NCI-H510A (cell line): ENCODE data around the gene MBTPS2.
"Not testable (repeated sequence)": the region's sequence is repeated elsewhere in the genome, so short reads cannot be mapped to it uniquely, and the experiment has no call there.

ENCODE experiments used
- DNase-seq: peaks from one replicate; lab custom pipeline; 2025; lab: John Stamatoyannopoulos, UW

MBTPS2 gene

GRCh38 chrX:21856504-21856903 lies 17.1 kb downstream of the MBTPS2 start:
- DNase-seq = no peak

- DNase-seq = no peak
Observed at GRCh38 chrX:21863241-21863640, 23.8 kb downstream of the MBTPS2 start.

DNA sequence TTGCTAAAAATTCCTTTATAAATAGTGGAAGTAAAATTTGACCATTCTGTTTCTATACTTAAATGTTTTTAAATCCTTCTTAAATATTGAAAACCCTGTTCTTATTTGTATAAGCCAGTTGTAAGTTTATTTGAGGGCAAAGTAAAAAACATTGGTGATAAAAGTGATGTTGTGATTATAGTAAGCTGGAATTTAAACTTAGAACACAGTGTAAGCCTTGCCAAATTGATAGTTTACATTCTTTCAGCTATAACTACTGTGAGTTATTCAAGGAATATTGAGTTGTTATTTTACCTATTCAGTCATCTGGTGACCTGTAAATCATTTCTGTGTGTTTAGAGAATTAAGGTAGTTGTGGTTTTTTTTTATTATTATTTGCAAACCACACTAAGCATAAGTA lies 26.0 kb downstream of the MBTPS2 start:
- DNase-seq = no peak

GRCh38 chrX:21870494-21870893 lies 31.1 kb downstream of the MBTPS2 start:
- no peak for DNase-seq

- DNase-seq = no peak
Observed at GRCh38 chrX:21873063-21873775, 33.8 kb downstream of the MBTPS2 start.

GRCh38 chrX:21874182-21874581 lies 34.8 kb downstream of the MBTPS2 start:
- DNase-seq = not testable (repeated sequence)

GRCh38 chrX:21875013-21875412 lies 35.6 kb downstream of the MBTPS2 start:
- DNase-seq = no peak

- no peak for DNase-seq
Observed at GRCh38 chrX:21881881-21882574, 42.6 kb downstream of the MBTPS2 start.

DNA sequence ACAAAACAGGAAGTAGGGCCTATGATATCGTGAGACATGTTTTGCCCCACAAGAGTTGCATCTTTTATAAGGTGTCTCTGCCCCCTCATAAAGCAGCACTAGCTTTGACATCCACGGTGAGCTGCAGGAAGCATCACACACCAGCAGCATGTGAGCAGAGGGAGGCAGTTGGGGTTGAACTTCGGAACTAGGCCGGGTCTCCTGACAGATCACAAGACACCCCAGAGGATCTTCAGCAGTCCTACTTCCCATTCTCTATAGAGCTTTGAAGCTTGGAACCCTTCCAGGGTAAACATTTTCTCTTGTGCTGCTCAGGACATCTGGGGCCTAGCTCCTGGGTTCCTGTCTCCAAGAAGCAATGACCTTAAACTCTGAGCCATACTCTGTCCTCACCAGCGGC lies 43.8 kb downstream of the MBTPS2 start:
- DNase-seq = no peak

- no peak for DNase-seq
Observed at GRCh38 chrX:21885568-21885967, 46.2 kb downstream of the MBTPS2 start.

GRCh38 chrX:21905313-21905712 lies 65.9 kb downstream of the MBTPS2 start:
- DNase-seq = no peak

GRCh38 chrX:21905953-21906352 lies 66.5 kb downstream of the MBTPS2 start:
- no peak for DNase-seq

DNA sequence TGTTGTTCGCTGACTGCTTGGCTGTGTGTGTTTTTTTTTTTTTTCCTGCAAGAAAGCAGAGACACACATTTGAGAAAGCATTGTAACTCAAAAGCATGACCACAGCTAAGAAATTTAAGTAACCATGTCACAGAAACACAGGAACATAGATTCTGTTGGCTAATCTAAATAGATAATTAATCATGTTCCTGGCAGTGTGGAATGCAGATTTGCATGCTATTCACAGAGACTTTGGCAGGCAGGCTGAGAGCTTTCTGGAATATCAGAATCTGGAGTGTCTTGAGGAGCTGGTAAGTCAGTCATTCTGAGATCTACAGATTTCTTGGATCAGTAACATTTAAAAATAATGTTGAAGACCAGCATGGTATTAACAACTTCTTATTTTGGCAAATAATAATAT lies 67.8 kb downstream of the MBTPS2 start:
- no peak for DNase-seq

DNA sequence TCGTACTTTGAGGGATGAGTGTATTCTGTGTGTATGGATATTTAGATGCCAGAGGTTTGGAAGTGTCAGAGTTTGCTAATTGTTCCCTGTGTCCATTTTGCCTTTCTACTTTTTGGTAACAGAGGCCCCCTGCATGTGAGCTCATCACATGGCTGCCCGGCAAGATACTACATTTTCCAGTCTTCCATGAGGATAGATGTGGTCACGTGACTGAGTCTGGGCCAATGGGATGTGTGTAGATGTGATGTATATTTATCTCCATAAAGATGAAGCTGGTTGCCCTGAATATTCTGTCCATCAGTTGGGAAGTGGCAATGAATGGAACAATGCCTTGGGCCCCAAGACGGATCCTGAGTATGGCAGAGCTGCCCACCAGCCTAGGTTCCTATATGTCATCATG lies 72.1 kb downstream of the MBTPS2 start:
- no peak for DNase-seq

DNA sequence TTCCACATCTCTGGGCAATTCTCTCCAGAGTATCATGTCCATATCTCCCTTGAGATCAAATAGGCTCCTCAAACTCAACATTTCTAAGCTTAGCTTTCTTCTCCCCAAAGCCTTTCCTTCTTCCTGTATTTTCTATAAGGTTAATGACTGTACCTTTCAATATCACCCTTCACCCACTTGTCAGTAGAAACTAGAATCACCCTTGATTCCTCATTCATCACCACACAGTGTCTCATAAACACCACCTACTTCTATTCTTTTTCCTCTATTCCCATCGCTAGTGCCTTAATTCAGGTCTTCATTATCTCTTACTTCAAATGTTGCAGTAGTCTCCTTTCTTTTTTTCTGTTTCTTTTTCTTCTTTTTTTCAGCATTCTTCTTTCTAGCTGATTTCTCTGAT lies 72.8 kb downstream of the MBTPS2 start:
- DNase-seq = no peak

DNA sequence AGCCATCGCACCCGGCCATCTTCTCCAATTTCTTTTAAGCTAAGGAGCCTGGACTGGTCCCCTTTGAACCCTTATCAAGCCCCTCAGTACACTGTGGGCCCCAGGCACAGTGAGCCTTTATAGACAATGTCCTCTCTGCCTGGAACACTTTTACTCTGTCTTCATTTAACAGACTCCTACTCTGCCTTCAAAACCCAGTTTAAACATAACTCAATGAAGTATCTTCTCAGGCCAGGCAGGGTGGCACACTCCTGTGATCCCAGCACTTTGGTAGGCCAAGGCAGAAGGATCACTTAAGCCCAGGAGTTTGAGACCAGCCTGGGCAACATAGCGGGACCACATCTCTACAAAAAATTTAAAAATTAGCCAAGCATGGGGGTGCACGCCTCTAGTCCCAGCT lies 73.6 kb downstream of the MBTPS2 start:
- DNase-seq = no peak

DNA sequence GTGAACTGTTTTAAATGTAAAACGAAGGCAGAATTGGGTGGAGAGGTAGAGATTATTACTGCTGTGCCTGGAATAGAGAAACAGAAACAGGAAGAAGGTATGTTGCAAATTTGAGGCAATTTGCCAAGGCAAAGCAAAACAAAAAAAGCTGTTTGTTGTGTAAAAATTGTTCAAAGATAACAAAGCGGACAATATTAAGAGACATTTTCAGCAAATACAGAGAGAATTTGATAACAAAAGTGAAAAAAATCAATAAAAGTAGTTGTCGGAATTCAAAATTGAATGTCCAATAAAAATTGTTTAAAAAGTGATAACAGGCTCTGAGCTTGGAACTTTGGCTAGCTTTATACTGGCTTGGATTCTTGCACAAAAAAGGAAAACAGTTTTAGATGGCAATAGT lies 86.7 kb downstream of the MBTPS2 start:
- DNase-seq = no peak

GRCh38 chrX:21926527-21927278 lies 87.3 kb downstream of the MBTPS2 start:
- no peak for DNase-seq

DNA sequence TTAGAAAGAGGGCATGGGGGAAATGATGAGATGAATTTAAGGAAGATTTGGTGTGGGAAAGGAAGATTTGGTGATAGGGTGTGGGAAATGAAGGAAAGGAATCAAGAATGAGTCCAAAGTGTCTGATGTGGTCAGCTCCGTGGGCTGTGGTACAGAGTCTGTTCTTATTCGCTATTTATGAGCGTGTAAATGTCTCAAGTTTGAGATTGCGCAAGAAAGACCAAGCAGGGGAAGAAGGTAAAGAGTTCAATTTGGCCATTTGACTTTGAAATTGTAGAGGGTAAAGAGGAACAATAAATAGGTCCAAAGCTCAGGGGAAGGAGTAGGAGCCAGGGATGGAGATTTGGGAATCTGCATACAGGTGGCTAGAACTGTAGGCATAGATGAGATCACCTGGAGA lies 89.8 kb downstream of the MBTPS2 start:
- DNase-seq = no peak

DNA sequence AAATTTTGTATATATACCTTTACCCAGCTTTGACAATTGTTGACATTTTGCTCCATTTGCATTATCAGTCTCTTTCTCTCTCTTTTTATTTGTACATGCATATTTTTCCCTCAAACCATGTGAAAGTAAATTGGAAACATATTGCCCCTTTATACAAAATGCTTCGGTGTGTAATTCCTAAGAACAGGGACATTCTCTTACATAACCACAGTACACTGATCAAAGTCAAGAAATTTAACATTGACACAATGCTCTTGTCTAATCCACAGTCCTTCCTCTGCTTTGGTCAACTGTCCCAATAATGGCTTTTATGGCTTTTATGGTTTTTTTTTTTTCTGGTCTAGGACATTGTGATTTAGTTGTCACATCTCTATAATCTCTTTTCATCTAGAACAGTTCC lies 91.6 kb downstream of the MBTPS2 start:
- DNase-seq = no peak

GRCh38 chrX:21932292-21933002 lies 93.0 kb downstream of the MBTPS2 start:
- no peak for DNase-seq

DNA sequence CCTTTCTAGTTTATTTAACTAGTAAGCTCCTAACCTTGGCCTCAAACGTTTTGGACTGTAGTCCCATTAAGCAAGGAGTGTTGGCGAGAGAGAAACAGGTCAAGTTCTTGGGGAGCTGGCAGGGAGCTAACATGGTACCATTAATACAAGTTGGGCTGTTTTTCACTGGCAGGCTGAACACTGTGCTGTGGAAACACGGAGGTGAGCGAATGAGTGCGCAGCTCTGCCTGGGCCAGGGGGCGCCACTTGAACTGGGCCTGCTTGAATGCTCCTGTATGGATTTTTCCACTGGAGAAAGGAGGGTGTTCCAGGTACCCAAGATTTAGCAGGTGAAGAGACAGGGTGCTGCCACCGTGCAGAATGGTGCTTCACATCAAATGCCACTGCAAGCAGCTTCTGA lies 93.7 kb downstream of the MBTPS2 start:
- DNase-seq = no peak

GRCh38 chrX:21934414-21934813 lies 95.0 kb downstream of the MBTPS2 start:
- DNase-seq = no peak
